GM19328 (cell line): Measurements from ENCODE around the gene CDK14.

ENCODE experiments used
- ATAC-seq: cut with Tn5 transposase; IDR thresholded peaks from one replicate; pipeline ENCODE4 v1.9.1; 2021; ENCODE audit warnings: mild to moderate bottlenecking, moderate library complexity; ENCODE audit not compliant: unreplicated experiment

Gene CDK14

DNA sequence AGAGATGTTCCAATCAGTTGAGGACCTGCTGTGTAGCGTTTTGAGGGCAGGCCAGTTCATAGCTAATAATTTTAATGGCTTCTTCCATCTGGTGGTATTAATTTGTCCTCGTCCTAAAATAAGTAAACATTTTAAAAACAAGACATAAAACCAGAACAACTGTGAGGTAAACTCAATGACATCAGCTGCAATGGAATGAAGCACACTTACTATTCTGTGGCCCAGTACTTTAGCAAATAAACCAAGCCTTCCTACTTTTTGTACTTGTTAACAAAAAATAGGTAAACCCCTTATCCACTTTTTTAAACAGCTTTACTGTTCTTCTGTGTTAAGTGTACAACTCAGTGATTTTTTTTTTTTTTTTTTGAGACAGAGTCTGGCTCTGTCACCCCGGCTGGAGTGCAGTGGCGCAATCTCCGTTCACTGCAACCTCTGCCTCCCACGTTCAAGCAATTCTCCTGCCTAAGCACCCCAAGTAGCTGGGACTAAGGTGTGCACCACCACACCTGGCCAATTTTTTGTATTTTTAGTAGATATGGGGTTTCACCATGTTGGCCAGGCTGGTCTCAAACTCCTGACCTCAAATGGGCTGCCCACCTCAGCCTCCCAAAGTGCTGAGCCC lies 639.2 kb downstream of the CDK14 start:
- no peak for ATAC-seq

DNA sequence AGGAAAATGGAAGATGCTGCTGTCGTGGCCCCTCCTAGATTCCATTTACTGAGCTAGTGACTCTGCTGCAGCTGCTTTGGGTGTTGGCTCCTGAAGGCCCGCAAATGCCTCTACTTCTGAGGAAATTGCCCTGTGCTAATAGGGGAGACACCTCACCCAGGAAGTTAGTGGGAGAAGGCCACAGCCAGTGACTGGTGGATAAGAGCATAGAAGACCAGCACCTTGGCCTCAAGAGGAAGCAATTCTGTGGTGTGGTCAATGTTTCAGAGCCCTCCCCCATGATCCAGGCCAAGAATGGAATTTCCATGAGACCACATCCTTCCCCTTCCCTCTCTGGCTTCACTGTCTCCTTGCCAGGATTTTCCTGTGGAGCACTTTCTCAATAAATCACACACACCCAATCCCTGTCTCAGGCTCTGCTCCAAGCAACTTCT lies 643.1 kb downstream of the CDK14 start:
- ATAC-seq, result no peak

DNA sequence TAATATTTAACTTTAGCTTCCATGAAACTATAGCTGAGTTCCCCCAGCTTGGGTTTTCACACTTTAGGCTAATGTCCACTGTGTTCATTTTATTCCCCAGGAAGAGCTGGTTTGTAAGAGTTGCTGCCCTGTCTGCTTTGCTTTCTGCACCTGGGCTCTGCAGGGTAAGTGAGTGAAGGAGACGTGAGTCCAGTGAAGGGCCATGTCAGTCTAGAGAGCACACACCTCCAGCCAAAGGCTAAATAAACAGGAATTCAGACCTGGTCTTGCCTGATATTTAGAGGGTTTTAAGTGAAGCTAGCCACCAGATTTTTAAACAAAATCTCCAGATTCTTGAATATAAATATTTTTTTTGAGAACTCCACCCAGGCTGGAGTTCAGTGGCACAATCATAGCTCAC lies 643.7 kb downstream of the CDK14 start:
- ATAC-seq, result no peak

DNA sequence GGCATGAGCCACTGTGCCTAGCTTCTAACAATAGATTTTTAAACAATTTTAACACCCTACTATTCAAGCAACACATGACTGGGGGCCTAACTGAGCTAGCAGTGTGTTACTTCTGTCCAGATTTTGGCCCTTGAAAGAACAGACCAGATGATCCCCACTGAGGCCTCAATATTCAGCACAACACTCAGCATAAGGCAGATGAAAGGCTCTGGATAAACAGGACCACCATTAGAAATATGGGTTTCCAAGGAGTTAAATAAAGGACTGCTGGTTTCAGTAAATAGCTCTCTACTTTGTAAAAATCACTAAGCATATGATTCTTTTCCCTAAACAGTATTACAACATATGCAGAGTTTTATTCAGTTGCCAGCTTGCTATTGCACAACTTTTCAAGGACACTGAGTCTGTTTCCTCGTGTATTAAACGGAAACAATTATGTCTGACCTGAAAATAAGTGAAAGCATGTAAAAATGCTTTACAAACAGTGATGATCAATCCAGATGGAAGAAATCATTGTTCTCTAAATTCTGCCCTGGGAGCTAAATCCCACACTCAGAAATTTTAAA lies 644.3 kb downstream of the CDK14 start:
- no peak for ATAC-seq

DNA sequence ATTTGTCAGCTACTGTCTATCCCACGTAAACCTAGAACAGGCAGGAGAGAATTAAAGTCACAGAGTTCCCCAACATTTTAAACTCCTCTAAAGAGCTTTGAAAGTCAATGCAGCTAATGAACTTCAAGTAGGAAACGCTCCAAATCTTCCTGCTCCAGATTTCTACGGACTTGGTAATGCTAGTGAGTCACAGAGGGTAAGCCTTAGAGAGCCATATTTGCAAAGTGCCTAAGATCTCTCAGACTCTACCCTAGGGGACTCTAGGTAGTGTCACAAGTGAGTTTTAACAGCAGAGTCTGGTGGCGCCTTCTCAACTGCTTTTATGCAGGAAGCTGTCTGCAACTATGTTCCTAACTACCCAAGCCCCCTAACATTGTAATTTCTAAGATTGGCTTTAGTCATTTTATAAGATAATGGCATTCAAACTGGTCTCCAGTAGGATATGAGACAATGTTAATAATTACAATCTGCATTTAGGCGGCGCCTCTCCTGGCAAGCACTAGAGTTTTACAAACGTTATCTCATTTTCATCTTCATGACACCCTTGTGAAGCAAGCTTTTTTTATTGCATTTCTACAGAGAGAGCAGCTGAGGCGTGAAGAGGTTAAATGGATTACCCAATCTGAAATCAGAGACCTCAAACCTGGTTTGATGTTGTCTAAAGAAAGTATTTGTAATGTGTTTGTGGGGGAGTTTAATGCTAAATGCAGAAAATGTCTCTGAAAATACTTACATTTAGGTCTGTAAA lies 646.1 kb downstream of the CDK14 start:
- no peak for ATAC-seq

DNA sequence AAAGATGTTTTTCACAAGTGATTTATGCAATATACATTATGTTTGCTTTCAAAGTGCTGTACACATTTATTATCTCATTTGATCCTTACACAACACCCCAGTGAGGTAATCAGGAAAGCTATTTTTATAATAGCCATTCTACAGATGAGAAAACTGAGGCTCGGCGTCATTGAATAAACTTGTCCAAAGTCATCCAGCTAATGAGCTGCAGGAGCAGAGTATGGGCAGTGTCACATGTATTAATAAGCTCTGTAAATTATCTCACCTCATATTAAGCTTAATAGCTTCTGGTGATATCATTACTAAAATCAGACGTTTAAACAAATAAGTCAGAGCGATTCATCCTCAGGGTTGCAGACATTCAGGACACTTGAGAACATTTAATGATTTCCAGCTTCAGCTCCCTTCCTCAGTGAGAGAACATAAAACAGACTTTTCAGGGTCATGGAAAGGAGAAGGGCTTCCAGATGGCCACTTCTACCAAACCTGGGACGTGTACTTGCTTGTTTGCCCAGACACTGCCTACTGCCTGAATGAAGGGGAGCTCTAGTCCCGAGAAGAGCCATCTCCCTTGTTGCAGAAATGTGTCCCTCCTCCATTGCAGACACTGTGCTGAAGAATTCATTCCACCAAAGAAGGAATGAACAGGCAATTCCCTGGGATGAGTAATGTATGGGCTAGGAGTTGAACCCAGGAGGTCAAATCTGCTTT lies 647.6 kb downstream of the CDK14 start:
- no peak for ATAC-seq

DNA sequence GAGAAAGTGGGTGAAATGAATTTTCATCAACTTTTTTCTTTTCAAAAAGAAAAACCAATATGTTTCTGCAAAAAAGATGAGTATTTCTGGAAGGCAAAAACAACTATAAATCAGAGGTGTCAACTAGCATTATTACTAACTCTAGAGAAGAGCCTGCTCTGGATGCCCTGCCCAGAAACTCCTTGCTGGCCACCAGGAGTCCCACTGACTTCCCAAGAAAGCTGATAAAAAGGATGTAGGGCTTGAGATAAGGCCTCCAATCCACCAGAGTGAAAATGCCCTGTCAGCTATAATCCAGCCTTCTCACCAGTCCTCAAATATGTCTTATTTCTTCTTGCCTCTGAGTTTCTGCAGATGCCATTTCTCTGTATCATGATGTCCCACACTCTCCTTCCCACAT lies 651.4 kb downstream of the CDK14 start:
- ATAC-seq, result no peak

DNA sequence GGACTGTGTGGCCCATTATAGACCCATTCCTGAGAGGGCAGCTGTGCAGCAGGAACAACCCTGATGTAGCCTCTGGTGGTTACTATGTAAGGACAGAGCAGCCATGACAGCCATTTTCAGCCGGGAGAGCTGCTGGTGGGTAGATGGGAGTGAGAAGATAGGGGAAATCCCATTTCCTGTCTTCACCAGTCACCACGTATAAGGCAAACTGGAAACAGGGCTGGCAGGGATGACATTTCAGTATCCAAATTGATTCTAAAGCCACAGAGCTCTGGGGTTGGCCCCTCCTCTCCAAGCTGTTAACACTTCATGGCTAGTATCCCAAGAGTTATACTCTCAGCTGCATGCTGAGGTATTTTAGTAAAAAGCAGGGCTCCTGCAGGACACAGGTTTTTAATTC lies 652.9 kb downstream of the CDK14 start:
- no peak for ATAC-seq

DNA sequence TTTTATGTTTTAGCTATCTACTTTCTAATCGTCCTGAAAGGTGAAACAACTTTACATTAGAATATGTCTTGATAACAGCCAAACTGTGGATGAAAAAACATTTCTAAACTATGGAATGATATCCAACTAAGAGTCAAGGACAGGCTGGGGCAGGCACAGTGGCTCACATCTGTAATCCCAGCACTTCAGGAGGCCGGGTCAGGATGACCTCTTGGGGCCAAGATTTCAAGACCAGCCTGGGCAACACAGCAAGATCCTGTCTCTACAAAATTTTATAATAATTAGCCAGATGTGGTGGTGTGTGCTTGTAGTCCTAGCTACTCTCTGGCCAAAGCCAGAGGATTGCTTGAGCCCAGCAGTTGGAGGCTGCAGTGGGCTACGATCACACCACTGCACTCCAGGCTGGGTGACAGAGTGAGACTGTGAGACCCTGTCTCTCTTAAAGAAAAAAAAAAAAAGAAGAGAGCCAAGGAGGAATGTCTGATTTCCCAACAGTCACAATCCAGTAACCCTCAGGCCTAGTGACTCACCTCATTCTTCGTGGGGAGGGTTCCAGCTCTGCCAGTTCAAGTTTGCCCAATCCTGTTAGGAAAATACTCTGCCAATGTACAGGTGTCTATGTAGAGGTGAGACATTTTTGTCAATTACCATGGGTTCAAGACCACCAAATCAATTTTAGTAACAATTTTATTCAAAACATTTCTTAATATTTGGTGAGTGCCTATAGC lies 653.5 kb downstream of the CDK14 start:
- no peak for ATAC-seq

DNA sequence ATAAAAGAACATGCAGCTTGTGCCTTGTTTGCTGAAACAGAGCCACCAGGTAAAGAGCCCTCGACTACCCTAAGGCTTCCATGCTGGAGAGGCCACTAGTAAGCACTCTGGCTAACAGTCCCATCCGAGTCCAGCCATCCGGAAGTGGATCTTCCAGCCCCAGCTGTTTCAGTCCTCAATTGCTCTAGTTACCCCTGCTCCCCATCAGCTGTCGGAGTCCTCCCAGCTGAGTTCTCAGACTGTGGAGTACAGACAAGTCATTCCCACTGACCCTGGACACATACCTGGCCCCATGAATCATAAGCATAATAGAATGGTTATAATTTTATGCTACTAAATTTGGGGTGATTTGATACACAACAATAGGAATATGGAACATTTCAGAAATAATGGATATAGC lies 654.6 kb downstream of the CDK14 start:
- no peak for ATAC-seq

DNA sequence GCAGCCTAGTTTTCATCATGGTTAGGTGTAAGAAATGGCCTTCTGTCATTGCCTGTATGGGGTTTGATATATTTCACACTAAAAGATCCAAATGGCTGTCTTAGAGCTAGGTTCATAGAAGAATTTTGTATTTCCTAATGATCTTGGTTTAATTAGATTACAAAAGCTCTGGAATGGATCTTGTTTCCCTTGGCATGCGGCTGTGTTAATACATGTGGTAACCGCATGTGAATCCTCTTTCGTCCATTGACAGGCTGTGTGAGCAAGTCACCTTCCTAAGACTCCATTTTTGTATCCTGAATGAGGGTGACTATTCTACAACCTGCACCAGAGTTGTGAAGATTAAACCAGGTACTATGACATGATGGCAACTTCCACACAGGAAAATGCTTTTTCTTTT lies 655.8 kb downstream of the CDK14 start:
- ATAC-seq, result no peak
